Muscle layer of duodenum (tissue), 2 donors: ENCODE measurements around the gene MICAL3.

Experiments used
- H3K27ac ChIP-seq: one replicate; pipeline ENCODE4 v1.7.0; 2013; ENCODE audit warnings: mild to moderate bottlenecking, low read length
- H3K27me3 ChIP-seq: one replicate; pipeline ENCODE4 v1.7.0; 2013; ENCODE audit warnings: low read depth, mild to moderate bottlenecking, control low read depth, low read length
- H3K36me3 ChIP-seq, 2 donors: one replicate each; pipeline ENCODE4 v1.7.0; 2013; ENCODE audit warnings: low read length in 2 of 2, control low read depth in 1 of 2, mild to moderate bottlenecking in 1 of 2; ENCODE audit not compliant: insufficient read depth in 2 of 2, control insufficient read depth in 1 of 2
- H3K4me1 ChIP-seq, 2 donors: one replicate each; pipeline ENCODE4 v1.7.0; 2013; ENCODE audit warnings: low read length in 2 of 2, mild to moderate bottlenecking in 2 of 2, control low read depth in 1 of 2, moderate library complexity in 1 of 2; ENCODE audit not compliant: insufficient read depth in 2 of 2, control insufficient read depth in 1 of 2
- H3K4me3 ChIP-seq, 2 donors: one replicate each; pipeline ENCODE4 v1.7.0; 2013; ENCODE audit warnings: low read length in 2 of 2, low read depth in 1 of 2, mild to moderate bottlenecking in 1 of 2
- H3K9me3 ChIP-seq, 2 donors: one replicate each; pipeline ENCODE4 v1.7.0; 2013; ENCODE audit warnings: low read length in 2 of 2, control low read depth in 1 of 2, mild to moderate bottlenecking in 1 of 2; ENCODE audit not compliant: control insufficient read depth in 1 of 2
- donor health status: healthy.

Gene MICAL3

DNA sequence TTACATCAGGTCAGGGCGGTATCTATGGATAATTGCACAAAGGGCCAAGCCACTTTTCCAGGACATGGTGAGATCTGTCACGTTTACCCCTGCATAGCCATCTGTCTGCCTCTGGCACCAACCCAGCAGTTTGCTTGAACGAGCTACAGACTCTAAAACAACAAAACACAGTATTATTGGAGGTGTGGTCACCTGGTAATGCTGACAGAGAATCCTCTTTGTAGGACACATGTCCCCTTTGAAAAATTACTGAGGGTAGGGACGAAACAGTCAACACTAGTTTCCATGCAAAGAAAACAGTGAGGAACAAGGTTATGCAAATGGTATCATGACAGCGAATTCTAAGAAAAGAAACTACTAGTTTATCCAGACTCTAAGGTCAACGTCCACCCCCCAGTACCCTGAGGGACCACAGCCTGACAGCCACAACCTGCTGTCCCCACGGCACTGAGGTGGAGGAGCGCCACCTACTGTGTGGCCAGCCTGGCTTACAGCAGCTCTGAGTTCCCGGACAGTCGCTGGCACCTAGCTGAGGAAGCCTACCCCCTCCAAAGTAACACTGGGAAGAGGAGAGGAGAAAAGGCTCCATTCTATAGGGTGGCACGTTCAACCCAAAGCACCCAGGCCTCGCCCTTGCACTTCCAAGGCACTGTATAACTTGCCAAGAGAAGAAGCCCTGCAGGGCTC, 132.7 kb downstream of the MICAL3 start:
- no peak overlapping the region for H3K4me3 ChIP-seq
- peaks cover 4 to 20% of the 10 kb centered on the region in 2 donors for H3K4me1 ChIP-seq
- H3K36me3 ChIP-seq: peaks cover 26 to 40% of the 10 kb centered on the region in 2 donors
- H3K9me3 ChIP-seq: no peaks in the 10 kb centered on the region
- H3K27ac ChIP-seq: peak overlapping the region; percentile 28
- no peaks in the 10 kb centered on the region for H3K27me3 ChIP-seq

DNA sequence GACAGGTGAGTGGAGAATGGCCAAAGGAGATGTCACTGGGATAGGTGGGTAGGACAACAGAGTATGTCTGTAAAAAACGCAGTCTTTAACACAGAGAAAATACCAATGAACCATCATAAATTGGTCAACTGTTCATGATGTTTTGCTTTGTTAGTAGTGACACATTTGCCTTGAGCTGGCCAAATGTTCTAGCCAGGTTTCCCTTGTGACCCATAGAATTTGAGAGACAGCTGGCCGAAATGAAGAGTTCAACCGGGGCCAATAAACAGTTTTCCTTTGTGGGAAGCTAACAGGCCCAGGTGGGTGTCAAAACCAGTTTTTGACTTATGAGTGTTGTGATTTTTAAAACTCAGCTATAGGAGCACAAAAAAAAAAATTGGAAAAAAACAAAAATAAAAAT, 133.5 kb downstream of the MICAL3 start:
- Histone ChIP-seq H3K27me3 (no peaks in the 10 kb centered on the region), H3K36me3 (peaks cover 29 to 42% of the 10 kb centered on the region in 2 donors), H3K4me1 (peaks cover 4 to 20% of the 10 kb centered on the region in 2 donors), H3K27ac (peak overlapping the region; percentile 32), H3K4me3 (no peak overlapping the region), H3K9me3 (no peaks in the 10 kb centered on the region)

DNA sequence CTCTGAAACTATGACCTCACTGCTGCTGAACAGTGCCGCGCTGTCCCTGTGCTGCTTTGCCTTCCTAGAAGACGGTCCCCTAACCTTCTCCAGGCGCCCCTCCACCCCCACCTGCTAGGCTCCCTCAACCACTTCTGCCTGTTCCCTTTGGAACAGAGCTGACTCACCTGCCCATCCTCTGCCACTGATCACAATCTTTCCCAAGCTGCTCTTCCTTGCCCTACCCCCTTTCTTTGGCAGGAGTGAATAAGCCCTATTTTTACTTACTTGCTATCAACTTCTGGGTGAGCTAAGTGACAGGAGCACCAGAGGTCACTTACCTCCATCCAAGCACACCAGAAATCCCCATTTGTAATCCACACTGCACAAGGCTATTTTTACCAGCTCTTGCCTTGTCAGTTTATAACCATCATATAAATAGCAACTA, 134.1 kb downstream of the MICAL3 start:
- Histone ChIP-seq H3K27me3 (no peaks in the 10 kb centered on the region), H3K9me3 (no peaks in the 10 kb centered on the region), H3K27ac (peak overlapping the region; percentile 32), H3K4me3 (no peak overlapping the region), H3K36me3 (peaks cover 36 to 47% of the 10 kb centered on the region in 2 donors), H3K4me1 (peaks cover 4 to 20% of the 10 kb centered on the region in 2 donors)

DNA sequence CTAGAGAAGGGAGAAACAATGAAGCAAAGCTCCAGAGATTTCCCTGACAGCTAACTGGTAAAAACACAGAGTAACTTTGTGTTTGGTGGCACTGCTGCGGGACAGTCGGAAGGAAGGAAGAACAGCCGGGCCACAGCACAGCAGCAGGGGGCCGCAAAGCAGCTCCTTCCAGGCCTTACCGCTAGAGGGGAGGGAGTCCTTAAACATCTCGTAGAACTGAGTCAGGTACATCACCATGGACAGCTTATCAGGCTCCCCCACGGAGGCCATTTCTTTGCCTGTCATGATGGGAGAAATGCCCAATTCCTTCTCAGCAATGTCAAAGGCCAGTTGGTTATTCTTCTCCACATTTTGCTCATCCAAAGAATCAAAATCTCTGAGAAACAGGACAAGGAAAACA, 135.5 kb downstream of the MICAL3 start:
- no peaks in the 10 kb centered on the region for H3K9me3 ChIP-seq
- no peaks in the 10 kb centered on the region for H3K27me3 ChIP-seq
- no peak overlapping the region for H3K27ac ChIP-seq
- H3K4me1 ChIP-seq: peaks cover 4 to 20% of the 10 kb centered on the region in 2 donors
- no peak overlapping the region for H3K4me3 ChIP-seq
- peaks cover 35 to 52% of the 10 kb centered on the region in 2 donors for H3K36me3 ChIP-seq

- no peaks in the 10 kb centered on the region for H3K9me3 ChIP-seq
- peaks cover 32 to 49% of the 10 kb centered on the region in 2 donors for H3K36me3 ChIP-seq
- H3K27me3 ChIP-seq: no peaks in the 10 kb centered on the region
- H3K4me1 ChIP-seq: peaks cover 4 to 20% of the 10 kb centered on the region in 2 donors
- no peak overlapping the region for H3K27ac ChIP-seq
- no peak overlapping the region for H3K4me3 ChIP-seq
Observed at GRCh38 chr22:17888439-17888838, 135.9 kb downstream of the MICAL3 start.

DNA sequence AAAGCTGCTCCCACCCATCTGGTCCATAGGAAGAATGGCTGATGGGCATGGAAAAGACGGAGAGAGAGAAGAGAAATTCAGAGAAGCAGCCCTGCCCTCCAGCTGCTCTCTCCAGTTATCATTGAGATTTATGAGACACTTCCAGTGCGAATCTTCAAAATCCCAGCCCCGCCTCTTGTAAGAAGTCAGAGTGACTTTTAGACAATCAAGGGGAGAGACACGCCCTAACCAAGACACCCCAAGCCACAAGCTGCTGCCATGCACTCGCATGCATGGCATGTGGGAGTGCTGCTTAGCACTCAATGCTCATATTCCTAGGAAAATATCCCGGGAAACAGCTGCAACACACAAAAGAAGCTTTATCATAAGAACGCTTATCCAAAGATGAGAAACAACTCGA, 139.5 kb downstream of the MICAL3 start:
- Histone ChIP-seq H3K27me3 (no peaks in the 10 kb centered on the region), H3K4me3 (no peak overlapping the region), H3K9me3 (no peaks in the 10 kb centered on the region), H3K27ac (no peak overlapping the region), H3K4me1 (no peaks in the 10 kb centered on the region), H3K36me3 (peaks cover 44 to 72% of the 10 kb centered on the region in 2 donors)

GRCh38 chr22:17884084-17884483, 140.3 kb downstream of the MICAL3 start:
- H3K4me1 ChIP-seq: no peaks in the 10 kb centered on the region
- no peak overlapping the region for H3K27ac ChIP-seq
- no peaks in the 10 kb centered on the region for H3K27me3 ChIP-seq
- H3K9me3 ChIP-seq: no peaks in the 10 kb centered on the region
- no peak overlapping the region for H3K4me3 ChIP-seq
- H3K36me3 ChIP-seq: peaks cover 52 to 78% of the 10 kb centered on the region in 2 donors

- Histone ChIP-seq H3K27me3 (no peaks in the 10 kb centered on the region), H3K27ac (no peak overlapping the region), H3K36me3 (peaks cover 48 to 78% of the 10 kb centered on the region in 2 donors), H3K4me1 (no peaks in the 10 kb centered on the region), H3K9me3 (no peaks in the 10 kb centered on the region), H3K4me3 (no peak overlapping the region)
Observed at GRCh38 chr22:17883356-17883755, 141.0 kb downstream of the MICAL3 start.

- H3K27ac ChIP-seq: no peak overlapping the region
- peaks cover 44 to 75% of the 10 kb centered on the region in 2 donors for H3K36me3 ChIP-seq
- no peaks in the 10 kb centered on the region for H3K9me3 ChIP-seq
- no peaks in the 10 kb centered on the region for H3K4me1 ChIP-seq
- no peak overlapping the region for H3K4me3 ChIP-seq
- H3K27me3 ChIP-seq: no peaks in the 10 kb centered on the region
Observed at GRCh38 chr22:17882727-17883126, 141.6 kb downstream of the MICAL3 start.

DNA sequence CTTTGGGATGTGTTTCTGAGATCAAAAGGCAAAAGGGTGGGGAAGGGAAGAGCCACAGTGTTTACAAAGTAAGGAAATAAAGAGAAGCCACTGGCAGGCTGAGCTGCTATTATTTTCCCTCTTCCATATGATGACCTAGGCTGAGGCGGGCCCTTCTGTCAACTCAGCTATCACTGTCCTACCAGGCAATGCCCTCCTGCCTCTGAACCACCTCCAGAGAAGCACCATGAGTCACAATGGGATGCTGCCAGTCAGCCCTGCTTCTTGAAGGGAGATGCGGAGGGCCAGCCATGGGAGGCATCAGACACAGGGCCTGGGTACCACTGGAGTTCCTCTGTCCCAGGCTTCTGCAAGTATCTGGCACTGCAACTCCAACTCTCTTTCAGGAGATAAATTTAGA, 142.2 kb downstream of the MICAL3 start:
- no peaks in the 10 kb centered on the region for H3K27me3 ChIP-seq
- H3K27ac ChIP-seq: no peak overlapping the region
- H3K4me3 ChIP-seq: no peak overlapping the region
- H3K4me1 ChIP-seq: no peaks in the 10 kb centered on the region
- peaks cover 43 to 69% of the 10 kb centered on the region in 2 donors for H3K36me3 ChIP-seq
- H3K9me3 ChIP-seq: no peaks in the 10 kb centered on the region

- H3K4me3 ChIP-seq: no peak overlapping the region
- no peaks in the 10 kb centered on the region for H3K4me1 ChIP-seq
- H3K9me3 ChIP-seq: no peaks in the 10 kb centered on the region
- no peak overlapping the region for H3K27ac ChIP-seq
- no peaks in the 10 kb centered on the region for H3K27me3 ChIP-seq
- peaks cover 40 to 67% of the 10 kb centered on the region in 2 donors for H3K36me3 ChIP-seq
Observed at GRCh38 chr22:17881366-17881765, 143.0 kb downstream of the MICAL3 start.

DNA sequence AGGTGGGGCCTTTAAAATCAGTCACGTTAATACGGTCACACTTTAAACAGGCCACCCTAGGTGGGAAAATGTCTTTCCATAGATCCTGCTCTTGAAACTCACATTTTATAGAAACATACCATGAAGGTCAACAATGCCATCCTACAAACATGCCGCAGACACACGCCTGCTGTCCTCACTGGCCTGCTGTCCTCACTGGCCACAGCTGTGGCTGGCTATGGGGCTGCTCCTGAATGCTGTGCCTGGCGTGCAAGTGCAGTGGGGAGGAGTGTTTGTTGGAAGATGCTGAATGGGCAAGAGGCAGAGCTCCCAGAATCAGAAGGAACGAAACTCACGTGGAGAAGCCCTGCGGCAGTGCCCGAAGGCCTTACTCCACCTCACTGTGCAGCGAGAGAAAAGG, 143.9 kb downstream of the MICAL3 start:
- Histone ChIP-seq H3K36me3 (peaks cover 36 to 61% of the 10 kb centered on the region in 2 donors), H3K4me3 (no peak overlapping the region), H3K9me3 (no peaks in the 10 kb centered on the region), H3K27me3 (no peaks in the 10 kb centered on the region), H3K27ac (no peak overlapping the region), H3K4me1 (no peaks in the 10 kb centered on the region)
